Measurements from ENCODE around the gene TMEM182.

The TMEM182 gene

DNA sequence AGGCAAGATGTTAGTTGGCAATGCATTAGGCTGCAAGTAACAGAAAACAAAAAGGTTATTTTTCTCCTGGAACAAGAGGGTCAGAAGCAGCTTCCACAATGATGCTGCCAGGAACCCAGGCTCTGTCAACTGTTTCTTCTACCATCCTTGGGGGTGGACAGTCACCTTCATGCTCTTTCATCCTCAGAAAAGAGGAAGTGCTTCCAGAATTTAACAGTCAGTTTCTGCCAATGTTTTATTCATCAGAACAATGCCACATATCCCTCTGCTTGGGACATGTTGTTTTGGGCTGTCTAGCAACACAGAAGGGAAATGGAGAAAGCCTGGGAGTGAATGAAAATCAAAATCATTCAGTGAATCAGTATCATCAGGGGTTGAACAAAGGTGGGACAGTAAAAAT, 7.1 kb downstream of the TMEM182 start:
- DNase-seq = no peak

DNA sequence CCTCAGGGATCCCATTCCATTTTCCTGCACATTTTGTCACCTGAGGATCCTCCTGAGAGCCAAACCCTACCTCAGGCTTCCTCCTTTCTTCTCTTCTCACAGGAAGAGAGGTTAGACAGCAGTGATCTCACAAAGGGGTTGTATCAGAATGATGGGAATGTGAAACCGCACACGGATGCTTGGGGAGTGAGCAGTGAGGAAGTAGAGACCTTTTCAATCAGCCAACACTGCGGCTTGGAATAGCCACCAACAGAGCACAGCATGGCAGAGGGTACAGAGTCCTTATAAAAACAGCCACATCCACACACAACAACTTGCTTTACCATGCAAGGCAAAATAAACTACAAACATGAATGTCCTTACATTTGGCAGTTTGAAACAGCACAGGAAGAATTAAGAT, 8.7 kb downstream of the TMEM182 start:
- no peak for DNase-seq

DNA sequence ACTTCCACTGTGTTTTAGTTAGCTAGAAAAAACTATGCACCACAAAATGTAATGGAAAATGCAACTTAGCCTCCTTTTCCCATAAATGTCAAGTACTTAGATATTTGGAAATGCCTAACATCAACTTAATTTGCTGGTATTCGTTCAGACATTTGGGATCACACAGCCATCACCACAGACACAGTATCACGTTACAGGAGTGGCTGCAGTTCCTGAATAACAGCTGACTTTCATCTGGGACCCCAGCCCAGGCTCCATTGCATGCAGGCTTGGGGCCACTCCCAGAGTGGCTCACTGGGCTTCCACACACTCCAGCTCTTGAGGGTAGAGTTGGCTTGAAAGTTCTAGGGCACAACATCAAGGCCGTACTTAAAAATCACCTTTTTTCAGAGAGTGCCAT, 9.3 kb downstream of the TMEM182 start:
- DNase-seq = no peak

DNA sequence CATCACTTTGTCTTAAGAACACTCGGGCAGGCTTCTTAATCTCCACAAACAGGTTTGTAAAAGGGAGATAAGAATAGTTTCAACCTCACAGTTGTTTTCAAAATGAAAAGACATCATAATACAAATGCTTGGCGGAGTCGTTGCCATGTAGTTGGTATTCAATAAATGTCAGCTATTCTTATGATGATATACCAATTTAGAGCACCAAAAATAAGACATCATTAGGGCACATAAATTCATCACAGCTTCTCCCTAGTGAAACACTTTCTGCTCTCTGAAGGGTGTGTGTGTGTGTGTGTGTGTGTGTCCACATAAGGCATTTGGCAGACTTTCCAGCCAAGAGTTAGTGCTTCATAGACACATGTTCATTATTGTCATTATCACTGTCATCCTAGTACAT, 10.8 kb downstream of the TMEM182 start:
- DNase-seq = no peak

DNA sequence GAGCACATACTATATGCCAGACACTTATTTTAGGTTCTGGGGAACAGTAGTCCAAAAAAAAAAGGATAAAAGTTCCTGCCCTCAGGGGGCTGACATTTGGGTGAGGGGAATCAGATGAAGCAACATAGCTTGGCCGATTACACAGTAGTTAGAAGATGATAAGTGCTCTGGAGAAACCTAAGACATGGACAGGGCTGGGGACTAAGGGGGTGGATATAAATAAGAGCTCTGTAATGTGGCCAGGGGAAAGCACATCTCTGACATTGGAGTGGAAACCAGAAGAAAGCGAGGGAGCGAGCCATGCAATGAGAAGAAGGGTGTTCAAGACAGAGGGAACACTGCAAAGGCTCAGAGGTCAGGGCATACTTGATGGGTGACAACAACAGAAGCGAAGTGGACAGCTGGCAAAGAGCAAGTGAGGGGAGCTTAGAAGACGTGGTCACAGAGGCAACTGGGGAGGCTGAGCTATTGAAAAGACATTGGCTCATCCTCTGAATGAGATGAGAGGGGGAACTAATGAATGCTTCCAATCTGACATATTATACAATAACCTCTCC, 11.4 kb downstream of the TMEM182 start:
- no peak for DNase-seq

DNA sequence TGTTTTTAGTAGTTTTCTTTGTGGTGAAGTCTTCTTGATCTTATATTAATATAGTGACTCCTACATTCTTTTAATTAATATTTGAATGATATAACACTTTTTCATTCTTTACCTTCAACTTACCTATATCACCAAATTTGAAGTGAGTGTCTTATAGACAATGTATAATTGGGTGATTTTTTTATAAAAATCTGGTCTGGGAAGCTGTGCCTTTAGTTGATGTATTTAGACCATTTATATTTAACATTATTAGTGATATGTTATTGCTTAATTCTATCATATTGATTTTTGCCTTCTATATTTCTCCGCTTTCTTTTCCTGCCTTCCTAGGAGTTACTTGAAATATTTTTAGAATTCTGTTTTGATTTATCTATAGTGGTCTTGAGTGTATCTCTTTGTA, 16.4 kb downstream of the TMEM182 start:
- no peak for DNase-seq

DNA sequence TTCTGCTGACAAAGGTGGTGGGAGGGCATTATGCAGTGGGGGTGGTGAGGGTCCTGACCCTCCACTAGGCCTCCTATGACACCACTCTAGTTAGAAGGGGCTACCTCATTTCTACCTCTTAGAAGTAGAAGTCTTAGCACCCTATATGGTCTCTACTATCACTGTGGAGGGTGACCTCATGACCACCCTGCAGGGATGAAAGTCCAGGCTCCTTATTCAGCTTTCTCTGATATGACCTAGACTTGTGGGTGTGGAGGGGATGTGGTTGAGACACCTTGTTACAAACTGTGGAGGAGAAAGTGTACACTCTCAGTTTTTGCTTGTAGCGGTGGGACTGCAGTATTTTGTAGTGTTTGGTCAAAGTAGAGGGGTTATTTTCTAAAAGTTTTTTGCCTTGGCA, 18.6 kb downstream of the TMEM182 start:
- DNase-seq = no peak

DNA sequence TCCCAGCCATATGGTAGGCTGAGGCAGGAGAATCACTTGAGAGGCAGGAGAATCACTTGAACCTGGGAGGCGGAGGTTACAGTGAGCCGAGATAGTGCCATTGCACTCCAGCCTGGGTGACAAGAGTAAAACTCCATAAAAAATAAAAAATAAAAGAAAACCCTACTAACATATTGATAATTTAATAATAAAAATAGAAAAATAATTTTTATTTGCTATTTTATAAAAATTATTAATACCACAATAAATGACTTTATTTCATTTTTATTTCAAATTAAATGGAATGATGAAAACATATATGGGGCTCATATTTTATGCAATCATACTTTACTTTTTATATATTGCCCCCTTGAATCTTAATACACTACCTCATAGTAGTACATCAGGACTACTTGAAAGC, 20.4 kb downstream of the TMEM182 start:
- no peak for DNase-seq

DNA sequence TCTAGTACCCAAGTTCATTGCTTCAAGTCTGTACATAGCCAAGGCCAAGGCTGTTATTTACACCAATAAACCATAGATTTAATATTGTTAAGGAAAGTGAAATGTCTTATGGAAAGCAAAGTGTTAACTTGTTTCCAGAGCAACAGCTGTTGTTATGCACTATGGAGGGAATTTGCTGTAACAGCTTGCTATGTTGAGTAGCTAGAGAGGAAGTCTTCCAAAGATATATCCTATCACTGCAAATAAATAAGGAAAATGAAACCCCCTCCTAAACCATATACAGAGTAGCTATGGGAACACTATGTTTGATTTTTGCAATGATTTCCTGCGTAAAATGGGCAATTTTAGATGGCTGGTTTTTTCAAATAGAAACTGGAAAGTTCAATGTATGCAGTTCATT, 21.1 kb downstream of the TMEM182 start:
- no peak for DNase-seq

DNA sequence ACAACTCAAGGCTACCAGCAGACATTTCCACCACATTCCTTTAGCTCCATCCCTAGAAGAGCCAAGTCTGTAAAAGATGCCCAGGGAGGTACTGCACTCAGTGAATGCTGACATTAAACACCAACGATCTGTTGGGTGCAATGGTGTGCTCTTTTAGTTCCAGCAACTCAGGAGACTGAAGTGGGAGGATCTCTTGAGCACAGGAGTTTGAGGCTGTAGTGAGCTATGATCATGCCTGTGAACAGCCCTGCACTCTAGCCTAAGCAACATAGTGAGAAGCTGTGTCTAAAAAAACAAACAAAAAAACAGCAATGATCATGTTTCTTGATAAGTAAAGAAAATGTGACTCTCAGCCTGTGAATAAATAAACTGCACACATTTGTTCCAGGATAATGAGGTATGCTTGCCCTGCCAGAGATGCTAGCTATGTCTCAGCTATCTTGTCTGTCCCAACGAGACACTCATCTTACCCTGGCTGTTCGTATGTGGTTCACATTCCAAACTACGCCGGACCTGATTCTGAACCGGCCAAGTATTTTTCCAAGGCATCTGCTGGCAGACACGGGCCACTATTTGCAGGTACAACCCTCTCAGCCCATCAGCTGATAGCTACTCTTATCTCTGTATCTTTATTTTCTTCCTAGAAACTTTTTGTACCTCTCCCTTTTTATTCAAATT, 21.8 kb downstream of the TMEM182 start:
- no peak for DNase-seq

DNA sequence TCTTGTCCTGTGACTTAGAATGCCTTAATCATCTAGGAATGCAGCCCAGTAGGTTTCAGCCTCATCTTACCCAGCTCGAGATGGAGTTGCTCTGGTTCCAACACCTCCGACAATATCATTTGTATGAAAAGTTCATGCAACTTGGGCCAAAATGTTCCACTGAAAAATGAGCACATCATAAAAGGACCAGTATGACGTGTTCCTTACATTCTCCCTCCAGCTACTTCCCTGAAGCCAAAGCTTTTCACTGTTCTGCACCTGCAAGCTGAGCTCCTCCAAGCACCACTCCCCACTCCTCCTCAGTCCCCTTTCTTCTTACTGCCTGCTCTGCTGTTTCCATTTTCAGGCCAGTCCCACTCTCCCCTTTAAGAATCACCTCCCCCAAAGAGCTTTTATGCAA, 23.1 kb downstream of the TMEM182 start:
- no peak for DNase-seq

DNA sequence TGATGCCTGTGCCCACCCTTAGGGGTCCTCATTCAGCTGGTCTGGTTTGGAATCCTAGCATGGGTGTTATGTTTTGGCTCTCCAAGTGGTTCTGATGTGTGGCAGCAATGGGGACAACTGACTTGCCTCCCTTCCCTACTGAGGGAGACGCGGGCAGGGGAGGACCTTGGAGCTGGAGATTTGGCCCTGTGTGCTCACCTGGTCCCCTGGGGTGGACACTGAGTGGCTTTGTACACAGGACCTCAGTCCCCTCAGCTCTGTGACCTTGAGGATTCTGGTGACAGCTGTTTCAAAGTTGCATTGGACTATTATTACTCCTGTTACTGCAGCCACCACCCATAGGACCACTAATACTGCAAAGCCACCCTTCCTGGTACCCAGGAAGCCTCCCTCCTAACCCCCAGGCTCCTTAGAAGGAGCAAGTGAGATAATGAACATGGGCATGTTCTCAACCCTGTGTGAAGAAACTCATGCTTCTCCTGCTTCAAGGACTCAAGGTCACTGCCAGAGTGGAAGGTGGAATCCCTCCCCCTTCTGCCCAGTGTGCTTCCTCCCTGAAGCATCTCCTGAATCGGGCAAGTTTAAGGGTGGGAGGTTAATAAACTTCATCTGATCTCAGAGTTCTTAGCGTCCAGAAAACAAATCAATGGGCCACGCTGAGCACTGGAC, 26.5 kb downstream of the TMEM182 start:
- DNase-seq = no peak

DNA sequence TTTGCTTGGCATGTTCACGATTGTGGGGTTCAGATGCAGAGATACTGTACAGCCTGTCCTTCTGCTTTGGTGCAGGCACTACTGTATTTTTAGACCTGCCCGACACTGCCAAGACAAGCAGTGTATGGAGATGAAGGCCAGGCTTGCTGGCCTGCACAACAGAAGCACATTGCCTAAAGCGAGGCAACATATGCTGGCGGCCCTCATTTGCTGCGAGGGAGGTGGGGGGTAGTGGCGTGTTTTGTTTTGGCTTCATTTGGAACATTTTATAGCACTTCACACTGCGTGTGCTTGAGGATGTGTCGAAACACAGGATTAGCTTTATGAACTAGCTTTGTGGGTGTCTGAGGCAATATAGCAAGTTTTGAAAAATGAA, 27.0 kb downstream of the TMEM182 start:
- no peak for DNase-seq

DNA sequence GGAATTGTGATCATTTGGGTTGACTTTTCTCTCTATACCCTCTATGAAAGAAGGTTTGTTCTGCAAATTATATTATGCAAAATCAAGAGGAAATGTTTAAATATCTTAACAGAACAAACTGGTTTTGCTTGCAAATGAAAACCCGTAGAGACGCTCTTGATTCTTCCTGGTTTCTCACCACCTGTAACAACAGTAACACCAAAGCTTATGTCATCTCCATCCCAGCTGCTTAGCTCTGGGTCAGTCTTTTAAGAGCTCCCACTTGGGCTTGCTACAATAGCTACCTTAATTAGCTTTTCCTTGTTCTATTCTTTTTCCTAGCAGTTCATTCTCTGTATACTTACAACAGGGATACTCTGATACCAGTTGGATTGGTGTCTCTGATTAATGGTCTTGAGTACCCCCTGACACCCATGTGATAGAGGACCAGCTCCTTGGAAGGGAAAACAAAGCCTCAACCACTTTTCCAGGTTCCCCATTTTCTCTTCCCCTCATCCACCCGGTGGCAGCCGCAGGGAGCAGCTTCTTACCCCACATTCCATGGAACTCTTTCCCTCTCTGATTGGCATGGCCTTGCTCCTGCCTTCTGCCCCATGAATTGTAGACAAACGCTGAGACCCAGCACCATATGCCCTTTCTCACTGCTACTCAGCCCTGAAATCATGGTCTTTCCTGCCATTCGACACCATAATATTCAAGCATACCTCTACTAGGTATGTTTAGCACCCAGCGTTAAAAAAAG, 27.7 kb downstream of the TMEM182 start:
- no peak for DNase-seq

DNA sequence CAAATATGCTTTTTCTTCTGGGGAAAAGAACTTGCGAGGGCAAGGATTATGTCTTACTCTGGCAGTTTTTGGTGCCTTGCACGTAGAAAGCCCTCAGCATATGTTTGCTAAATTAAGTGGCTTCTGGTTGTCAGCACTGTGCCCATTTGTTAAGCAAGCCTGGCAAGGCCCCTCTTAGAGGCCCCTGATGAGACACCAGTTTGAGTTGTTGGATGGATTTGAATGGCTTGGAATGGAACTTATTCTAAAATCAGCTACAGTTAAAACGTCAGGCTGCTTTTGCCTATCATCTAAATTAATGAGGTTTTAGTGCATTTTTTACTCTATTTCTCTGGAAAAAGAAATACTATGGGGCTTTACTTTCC, 28.2 kb downstream of the TMEM182 start:
- DNase-seq = no peak

DNA sequence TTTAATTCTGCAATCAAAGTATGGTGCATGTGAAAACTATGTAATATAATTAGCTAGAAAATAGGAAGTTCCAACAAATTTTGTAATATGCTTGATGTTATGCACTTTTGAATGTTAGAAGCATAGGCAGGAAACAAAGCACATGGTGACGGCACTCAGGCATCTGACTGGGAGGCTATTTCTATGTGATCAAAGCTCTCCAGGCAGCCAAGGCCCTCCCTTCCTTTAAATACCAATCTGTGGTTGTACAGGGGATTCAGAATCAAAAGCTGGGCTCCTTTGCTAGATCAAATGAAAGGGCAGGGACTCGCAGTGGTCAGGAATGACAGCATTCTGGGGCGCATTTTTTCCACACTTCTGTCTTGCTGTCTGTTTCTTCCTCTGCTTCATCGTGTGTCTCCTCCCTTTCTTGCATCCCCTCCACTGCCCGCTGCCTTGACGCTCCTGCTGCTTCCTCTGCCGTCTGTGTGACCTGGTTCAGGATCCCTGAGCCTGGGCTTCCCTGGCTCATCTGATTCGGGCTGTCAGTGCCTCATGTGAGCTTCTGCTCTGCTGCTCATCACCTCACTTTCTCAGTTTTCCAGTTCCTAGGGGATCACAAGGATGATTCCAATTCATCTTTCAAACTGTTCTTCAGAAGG, 30.9 kb downstream of the TMEM182 start:
- no peak for DNase-seq

DNA sequence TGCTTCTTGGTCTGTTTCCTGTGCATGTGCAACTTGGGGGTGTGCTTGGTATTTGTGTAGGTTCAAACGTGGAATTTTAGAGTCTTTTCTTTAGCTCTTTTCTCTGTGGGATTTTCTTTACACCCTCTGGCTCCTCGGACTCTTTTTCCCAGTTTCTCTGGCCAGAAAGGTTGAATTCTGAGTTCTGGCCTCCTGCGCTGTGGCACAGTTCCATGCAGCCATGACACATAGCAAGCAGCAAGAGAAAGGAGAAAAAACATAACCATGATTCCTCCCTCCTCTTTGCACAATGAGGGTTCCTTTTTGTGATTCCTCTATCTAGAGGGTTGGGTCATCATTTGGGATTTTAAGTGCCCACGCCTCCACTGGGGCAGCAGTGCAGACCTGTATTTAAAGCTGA, 33.8 kb downstream of the TMEM182 start:
- no peak for DNase-seq

DNA sequence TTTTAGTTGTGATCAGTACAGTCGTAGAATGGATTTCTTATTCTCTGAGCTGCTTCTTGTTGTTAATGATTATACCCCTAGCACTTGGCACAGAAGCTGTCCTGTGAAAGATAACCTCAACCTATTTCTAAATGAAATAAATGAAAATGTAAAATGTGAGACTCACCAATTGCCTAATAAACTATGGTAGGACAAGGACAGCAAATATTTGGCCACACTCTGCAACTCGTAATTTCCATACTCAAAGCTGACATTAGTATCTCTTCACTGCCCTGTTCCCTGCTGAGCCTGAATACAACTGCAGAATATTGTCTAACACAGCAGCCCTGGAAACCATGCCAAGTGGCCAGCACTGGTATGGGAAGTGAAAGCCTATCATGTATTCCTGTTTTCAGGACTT, 34.5 kb downstream of the TMEM182 start:
- DNase-seq = no peak

DNA sequence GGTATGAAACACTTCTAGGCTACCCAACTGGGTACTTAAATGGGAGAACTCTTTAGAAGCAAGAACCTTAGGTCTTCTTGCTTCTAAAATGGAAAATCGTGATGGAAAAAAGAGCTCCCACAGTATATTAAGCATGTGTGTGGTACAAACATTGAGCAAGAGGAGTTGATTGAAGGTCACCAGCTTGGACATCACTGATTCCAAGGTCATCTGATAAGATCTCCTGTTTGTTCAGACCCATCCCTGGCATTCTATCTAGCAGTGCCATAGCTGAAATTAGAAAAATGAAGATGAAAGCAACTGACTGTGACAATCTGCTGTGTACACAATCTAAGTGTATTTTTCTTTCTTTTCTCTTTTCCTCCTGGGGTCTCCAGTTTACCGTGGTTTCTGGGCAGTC, 35.7 kb downstream of the TMEM182 start:
- DNase-seq = no peak

DNA sequence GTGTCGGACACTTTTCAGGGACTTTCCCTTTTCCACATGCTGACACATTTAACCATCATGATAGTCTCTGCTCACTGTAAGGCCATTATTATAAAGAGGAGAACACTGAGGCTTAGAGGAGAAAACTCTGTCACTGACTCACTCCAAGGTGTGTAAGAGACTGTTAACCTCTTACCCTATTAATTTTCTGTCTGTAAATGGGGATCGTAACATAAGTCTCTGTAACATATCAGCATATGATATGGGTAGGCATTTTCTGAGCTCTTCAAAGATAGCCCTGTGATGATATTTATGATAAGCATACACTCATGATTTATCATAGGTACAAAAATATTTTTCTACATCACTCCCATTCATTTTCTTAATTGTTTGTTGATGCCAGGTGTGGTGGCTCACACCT, 36.4 kb downstream of the TMEM182 start:
- DNase-seq = no peak

DNA sequence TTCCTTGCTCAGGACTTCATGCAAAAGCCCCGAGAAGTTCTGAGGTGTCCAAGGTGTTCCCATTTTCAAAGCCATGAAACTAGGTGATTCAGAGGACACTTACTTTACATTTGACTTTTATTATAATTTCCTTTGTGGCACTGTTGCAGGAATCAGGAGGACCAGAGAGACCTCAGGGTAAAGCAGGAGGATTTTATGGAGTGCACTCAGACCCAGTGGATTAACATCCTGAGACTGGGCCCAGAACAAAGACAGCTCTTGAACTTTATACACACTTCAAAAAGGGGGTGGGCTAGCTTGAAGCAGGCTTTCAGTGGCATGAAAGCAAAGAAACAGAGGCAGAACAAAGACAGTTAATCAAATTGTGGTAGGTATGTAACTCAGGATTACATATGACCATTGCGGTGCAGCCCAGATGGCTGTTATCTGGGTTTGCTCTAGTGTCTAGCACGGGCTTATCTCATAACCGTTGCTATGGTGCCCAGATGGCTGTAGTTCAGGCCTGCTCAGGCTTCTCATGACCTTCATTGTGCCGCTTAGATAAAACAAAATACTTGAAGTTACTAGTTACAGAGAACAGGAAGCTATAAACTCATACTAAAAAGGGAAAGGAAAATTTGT, 39.4 kb downstream of the TMEM182 start:
- DNase-seq = no peak

DNA sequence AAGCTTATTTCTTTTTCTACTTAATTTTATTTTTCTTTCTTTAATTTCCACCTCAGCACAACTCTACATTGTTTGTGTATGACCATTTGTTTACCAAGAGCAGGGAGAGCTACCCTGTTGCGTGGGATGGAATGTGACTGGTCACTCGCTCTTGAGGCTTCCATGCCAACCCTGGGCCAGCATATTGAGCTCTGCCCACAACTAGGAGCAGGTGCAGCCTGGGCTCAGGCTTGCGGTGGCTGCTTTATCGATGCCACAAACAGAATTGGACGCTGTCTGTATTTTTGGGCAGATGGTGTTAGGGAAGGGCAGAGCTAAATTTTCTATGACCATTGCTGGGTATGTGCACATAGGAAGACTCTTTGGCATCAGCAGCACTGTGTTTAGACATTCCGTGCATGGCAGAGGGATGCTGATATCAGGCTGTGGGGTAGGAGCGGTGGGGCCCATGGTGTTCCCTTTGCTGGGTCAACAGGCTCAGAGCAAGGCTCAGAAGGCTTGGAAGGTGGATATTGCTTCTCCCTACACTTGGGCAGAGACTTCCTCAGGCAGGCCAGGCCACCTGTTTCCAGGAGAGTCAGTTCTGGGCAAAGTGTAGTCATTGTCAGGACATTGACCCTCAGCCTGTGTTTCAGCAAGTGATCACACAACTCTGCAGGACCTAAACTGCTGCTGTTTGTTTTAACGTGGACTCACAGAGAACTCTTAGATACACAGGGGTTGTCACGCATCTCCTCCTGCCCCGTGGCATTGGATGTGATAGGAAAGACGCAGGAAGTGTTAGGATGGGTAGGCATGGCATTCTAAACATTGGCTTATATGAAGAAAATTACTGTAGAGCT, 40.2 kb downstream of the TMEM182 start:
- DNase-seq = no peak

Data from NCI-H748 treated with DMSO at 0.1 percent for 48 hours (cell line).